IPS-15b (cell line): ENCODE measurements around the gene EIF4G3.
"Not testable (repeated sequence)": the region's sequence is repeated elsewhere in the genome, so short reads cannot be mapped to it uniquely, and the experiment has no call there.

Experiments
- H3K27me3 ChIP-seq: one replicate; pipeline ENCODE4 v1.6.1; 2013; ENCODE audit warnings: low read length; ENCODE audit not compliant: control insufficient read depth, insufficient read depth
- H3K36me3 ChIP-seq: one replicate; pipeline ENCODE4 v1.6.1; 2013; ENCODE audit warnings: low read length; ENCODE audit not compliant: control insufficient read depth, insufficient read depth
- H3K4me1 ChIP-seq: one replicate; pipeline ENCODE4 v1.6.1; 2013; ENCODE audit warnings: mild to moderate bottlenecking, low read length; ENCODE audit not compliant: control insufficient read depth, insufficient read depth
- H3K4me3 ChIP-seq: one replicate; pipeline ENCODE4 v1.5.1; 2013; ENCODE audit warnings: low read depth, low read length
- H3K9ac ChIP-seq: one replicate; pipeline ENCODE4 v1.6.1; 2013; ENCODE audit warnings: low read depth, mild to moderate bottlenecking, low read length
- H3K9me3 ChIP-seq: one replicate; pipeline ENCODE4 v1.6.1; 2013; ENCODE audit warnings: mild to moderate bottlenecking, low read length; ENCODE audit not compliant: control insufficient read depth, insufficient read depth

The EIF4G3 gene

DNA sequence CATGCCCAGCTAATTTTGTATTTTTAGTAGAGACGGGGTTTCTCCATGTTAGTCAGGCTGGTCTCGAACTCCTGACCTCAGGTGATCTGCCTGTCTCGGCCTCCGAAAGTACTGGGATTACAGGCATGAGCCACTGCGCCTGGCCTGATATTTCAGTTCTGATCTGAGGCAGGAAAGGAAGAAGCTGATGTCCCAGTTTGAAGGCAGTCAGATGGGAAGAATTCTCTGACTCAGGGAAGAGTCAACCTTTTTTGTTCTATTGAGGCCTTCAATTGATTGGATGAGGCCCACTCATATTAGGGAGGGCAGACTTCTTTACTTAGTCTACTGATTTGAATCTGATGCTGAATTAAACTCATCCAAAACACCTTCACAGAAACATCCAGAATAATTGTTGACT is 24.5 kb upstream of the EIF4G3 start:
- H3K9me3 ChIP-seq, H3K9ac ChIP-seq, H3K4me1 ChIP-seq, H3K27me3 ChIP-seq, H3K36me3 ChIP-seq, H3K4me3 ChIP-seq: not testable (repeated sequence)

DNA sequence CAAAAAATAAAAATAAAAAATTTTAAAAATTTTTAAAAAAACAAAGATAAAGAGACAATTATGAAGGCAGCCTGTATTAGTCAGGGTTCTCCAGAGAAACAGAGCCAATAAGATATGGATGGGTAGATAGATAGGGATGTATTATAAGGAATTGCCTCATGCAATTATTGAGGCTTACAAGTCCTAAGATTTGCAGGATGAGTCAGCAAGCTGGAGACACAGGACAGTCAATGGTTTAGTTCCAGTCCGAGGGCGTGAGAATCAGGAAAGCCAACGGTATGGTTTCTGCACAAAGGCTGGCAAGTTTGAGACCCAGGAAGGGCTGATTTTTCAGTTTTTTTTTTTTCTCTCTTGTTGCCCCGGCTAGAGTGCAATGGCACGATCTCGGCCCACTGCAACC is 24.1 kb upstream of the EIF4G3 start:
- no peaks in the 10 kb centered on the region for H3K36me3 ChIP-seq
- no peaks in the 10 kb centered on the region for H3K9me3 ChIP-seq
- H3K9ac ChIP-seq, result no peak overlapping the region
- H3K4me3 ChIP-seq, result no peak overlapping the region
- H3K27me3 ChIP-seq, result no peaks in the 10 kb centered on the region
- no peaks in the 10 kb centered on the region for H3K4me1 ChIP-seq

DNA sequence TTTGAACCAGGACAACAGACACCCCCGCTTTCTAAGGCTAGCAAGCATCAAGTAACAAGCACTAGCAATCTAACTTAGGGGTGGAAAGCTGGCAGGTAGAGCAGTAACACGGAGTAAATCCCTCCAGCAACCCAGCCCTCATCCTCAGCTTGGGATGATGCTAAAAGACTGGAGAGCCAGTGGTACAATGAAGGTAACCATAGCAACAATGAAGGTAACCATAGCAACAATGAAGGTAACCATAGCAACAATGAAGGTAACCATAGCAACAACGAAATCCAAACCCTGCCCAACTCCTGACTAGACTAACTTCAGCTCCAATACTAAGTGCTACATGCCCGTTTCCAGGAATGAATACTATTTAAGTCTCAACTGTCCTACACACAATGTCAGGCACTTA is 22.2 kb upstream of the EIF4G3 start:
- peaks cover under 1% of the 10 kb centered on the region for H3K27me3 ChIP-seq
- no peak overlapping the region for H3K9ac ChIP-seq
- H3K36me3 ChIP-seq, result no peaks in the 10 kb centered on the region
- no peaks in the 10 kb centered on the region for H3K9me3 ChIP-seq
- no peaks in the 10 kb centered on the region for H3K4me1 ChIP-seq
- H3K4me3 ChIP-seq, result no peak overlapping the region

DNA sequence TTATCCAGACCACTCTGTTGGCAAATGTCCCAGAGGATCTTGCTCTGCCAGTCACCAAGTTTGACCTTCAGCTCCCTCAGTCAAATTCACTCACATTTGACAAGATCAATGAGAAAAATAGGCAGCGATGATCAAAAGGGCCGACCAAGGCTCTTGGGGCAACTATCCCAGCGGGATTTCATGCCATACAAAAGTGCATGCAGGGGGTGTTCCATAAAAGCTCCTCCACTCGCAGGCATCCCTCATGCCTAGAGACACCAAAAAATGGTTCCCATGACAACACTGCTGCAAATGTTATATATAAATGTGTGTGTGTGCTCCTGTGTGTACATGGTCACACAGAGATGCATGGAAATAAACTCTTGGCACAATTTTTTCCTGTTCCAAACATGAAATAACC is 16.2 kb upstream of the EIF4G3 start:
- H3K9me3 ChIP-seq, result no peaks in the 10 kb centered on the region
- no peaks in the 10 kb centered on the region for H3K36me3 ChIP-seq
- peaks cover 49% of the 10 kb centered on the region for H3K27me3 ChIP-seq

DNA sequence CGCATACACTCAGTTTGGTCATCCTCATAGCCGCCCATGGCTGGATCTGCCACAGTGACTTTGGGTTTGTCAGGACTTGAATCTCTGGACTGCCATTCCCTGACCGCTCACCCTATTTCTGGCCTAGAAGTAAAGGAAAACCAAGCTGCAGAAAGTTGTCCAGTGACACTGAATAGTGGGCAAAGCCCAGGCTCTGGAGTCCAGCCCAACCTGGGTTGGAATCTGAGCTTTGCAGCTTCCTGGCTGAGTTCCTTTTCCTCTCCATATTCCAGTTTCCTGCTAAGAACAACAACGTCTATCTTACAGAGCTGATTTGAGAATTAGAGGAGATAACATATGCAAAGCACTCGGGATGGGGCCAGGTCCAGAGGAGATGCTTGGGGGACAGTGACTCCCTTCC is 15.6 kb upstream of the EIF4G3 start:
- Histone ChIP-seq H3K9ac (no peak overlapping the region), H3K27me3 (peaks cover 55% of the 10 kb centered on the region), H3K4me3 (no peak overlapping the region), H3K36me3 (no peaks in the 10 kb centered on the region), H3K4me1 (no peaks in the 10 kb centered on the region), H3K9me3 (no peaks in the 10 kb centered on the region)

More for the DNA sequence above, 16.2 kb upstream of the EIF4G3 start:
- Histone ChIP-seq H3K4me3 (no peak overlapping the region), H3K9ac (no peak overlapping the region), H3K4me1 (no peaks in the 10 kb centered on the region)

DNA sequence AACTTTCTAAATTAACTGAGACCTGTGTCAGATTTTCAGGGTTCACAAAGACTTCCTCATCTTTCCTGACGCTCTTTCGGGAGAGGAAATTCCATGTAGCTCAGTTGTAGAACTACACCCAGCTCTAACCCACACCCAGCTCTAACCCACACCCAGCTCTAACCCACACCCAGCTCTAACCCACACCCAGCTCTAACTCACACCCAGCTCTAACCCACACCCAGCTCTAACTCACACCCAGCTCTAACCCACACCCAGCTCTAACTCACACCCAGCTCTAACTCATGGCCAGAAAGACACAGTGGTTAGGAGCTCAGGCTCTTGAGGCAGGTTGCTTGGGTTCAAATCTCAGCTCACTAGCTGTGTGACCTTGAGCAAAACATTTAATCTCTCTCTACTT is 14.1 kb upstream of the EIF4G3 start:
- not testable (repeated sequence) for H3K9me3 ChIP-seq, H3K9ac ChIP-seq, H3K36me3 ChIP-seq, H3K4me3 ChIP-seq, H3K4me1 ChIP-seq
- H3K27me3 ChIP-seq, result peaks cover 58% of the 10 kb centered on the region

DNA sequence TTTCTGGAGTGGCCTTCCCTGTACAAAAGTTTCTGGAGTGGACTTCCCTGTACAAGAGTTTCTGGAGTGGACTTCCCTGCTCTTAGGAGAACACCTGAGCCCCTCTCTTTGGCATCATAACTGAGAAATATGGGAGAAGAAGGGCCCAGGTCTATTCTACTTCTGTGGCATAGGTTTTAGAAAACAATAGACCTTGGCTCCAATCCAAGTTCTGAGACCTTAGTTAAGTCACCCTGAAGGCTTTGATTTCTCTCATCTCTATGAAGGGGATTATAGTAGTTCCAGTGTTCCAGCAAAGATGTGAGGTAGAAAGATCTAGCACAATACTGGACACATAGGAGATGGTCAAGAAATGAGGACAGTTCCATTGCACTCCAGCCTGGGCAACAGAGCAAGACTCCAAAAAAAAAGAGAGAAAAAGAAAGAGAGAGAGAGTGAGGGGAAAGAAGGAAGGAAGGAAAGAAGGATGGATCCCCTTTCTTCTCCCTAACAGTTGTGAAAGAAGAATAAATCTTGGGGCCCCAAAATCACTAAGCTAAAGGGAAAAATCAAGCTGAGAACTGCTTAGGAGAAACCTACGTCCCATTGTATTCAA is 13.3 kb upstream of the EIF4G3 start:
- Histone ChIP-seq H3K9ac (no peak overlapping the region), H3K4me3 (no peak overlapping the region), H3K9me3 (no peaks in the 10 kb centered on the region), H3K36me3 (no peaks in the 10 kb centered on the region), H3K27me3 (peaks cover 58% of the 10 kb centered on the region), H3K4me1 (no peaks in the 10 kb centered on the region)

DNA sequence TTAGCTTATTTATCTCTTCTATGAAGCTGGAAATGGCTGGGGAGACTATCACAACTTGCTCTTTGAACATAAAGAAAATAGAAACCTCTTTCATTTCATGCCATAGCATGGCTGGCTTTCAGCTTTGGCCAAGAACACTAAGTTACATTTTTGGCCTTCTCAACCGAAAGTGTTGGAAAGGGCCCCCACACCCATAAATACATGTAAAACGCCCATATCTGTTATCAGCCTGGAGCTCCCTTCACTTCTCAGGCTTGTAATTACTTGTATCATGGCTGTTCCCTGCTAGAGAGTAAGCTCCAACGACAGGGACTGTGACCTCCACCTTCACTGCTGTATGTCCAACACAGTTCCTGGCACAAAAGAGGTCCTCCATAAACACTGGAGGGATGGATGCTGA is 12.7 kb upstream of the EIF4G3 start:
- H3K36me3 ChIP-seq, result no peaks in the 10 kb centered on the region
- H3K4me1 ChIP-seq, result no peaks in the 10 kb centered on the region
- no peaks in the 10 kb centered on the region for H3K9me3 ChIP-seq
- peaks cover 62% of the 10 kb centered on the region for H3K27me3 ChIP-seq
- no peak overlapping the region for H3K9ac ChIP-seq
- H3K4me3 ChIP-seq, result no peak overlapping the region

DNA sequence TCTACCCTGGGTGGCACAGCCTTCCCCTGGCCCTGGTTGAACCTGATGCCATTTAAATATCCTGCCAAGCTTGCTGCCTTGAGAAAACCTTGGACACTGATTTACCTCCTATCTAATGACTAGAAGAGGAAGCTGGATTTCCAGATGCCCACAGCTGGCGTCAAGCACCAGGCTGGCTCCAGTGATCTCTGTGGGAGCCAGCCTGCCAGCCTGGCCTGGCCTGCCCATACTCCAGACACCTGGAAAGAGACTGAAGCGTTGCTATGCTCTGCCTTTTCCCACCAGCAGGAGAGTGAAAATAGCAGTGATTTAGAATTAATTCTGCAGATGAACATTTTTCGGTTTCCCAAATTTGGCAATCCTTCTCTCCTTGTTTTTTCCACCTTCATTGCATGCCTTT is 11.5 kb upstream of the EIF4G3 start:
- no peaks in the 10 kb centered on the region for H3K36me3 ChIP-seq
- peaks cover 62% of the 10 kb centered on the region for H3K27me3 ChIP-seq
- H3K4me1 ChIP-seq, result no peaks in the 10 kb centered on the region
- H3K9ac ChIP-seq, result no peak overlapping the region
- no peaks in the 10 kb centered on the region for H3K9me3 ChIP-seq
- H3K4me3 ChIP-seq, result no peak overlapping the region

DNA sequence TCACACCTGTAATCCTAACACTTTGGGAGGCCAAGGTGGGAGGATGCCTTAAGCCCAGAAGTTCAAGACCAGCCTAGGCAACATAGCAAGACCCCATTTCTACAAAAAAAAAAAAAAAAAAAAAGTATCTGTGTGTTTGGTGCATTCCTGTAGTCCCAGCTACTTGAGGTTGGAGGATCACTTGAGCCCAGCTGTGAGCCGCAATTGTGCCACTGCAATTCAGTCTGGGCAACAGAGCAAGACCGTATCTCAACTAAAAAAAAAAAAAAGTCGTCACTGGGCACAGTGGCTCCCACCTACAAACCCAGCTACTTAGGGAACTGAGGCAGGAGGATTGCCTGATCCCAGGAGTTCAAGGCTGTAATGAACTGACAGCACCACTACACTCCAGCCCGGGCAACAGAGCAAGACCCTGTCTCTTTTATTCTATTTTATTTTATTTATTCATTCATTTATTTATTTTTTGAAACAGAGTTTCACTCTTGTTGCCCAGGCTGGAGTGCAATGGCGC is 8.6 kb upstream of the EIF4G3 start:
- peaks cover 45% of the 10 kb centered on the region for H3K27me3 ChIP-seq
- no peaks in the 10 kb centered on the region for H3K9me3 ChIP-seq
- H3K4me3 ChIP-seq, result no peak overlapping the region
- H3K4me1 ChIP-seq, result no peaks in the 10 kb centered on the region
- H3K9ac ChIP-seq, result no peak overlapping the region
- H3K36me3 ChIP-seq, result no peaks in the 10 kb centered on the region

DNA sequence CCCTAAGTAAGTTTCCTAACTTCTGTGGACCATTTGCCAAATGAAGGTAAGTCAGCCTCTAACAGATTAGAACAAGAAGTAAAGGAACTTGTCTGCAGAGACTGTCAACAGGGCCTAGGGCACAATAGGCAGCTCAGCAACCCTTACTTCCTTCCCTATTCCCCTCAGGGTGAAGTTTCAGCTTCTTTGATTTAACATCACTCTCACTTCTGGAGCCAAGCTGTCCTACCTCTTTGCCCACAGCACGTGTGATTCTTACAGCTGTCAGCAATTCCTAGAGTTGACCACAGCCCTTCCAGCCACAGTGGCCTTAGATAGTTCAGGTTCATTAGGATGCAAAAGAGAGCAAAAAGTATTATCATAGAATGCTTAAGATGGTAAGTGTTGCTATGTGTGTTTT is 7.6 kb upstream of the EIF4G3 start:
- no peaks in the 10 kb centered on the region for H3K4me1 ChIP-seq
- H3K9ac ChIP-seq, result no peak overlapping the region
- H3K9me3 ChIP-seq, result no peaks in the 10 kb centered on the region
- no peak overlapping the region for H3K4me3 ChIP-seq
- H3K27me3 ChIP-seq, result peaks cover 35% of the 10 kb centered on the region
- H3K36me3 ChIP-seq, result no peaks in the 10 kb centered on the region

DNA sequence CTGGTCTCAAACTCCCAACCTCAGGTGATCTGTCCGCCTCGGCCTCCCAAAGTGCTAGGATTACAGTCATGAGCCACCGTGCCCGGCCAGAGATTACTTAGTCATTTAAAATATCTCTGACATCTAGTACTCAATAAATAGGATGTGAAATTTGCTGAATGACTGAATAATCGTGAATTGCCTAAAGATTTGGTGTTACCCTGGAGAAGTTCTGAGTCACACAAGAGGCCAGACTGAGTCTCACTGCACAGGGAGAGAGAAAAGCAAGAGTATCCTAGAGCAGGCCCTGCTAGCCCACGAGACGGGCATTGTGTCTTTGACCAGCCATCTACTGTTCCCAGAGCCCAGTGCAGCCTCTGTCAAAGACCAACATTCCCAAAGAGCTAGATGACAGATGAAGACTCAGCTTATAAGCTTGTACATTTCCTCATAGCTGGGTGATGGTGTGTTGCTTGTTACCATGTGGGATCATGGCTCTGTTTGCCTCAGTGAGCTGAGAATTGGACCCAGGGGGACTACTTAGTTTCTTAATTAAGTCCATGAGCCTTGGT is 5.6 kb upstream of the EIF4G3 start:
- H3K27me3 ChIP-seq, result peaks cover 15% of the 10 kb centered on the region
- no peak overlapping the region for H3K9ac ChIP-seq
- H3K4me3 ChIP-seq, result no peak overlapping the region
- no peaks in the 10 kb centered on the region for H3K9me3 ChIP-seq
- no peaks in the 10 kb centered on the region for H3K4me1 ChIP-seq
- H3K36me3 ChIP-seq, result no peaks in the 10 kb centered on the region
